ENCODE measurements around the gene SPATA2L.
"Not testable (repeated sequence)": the region's sequence is repeated elsewhere in the genome, so short reads cannot be mapped to it uniquely, and the experiment has no call there.

SPATA2L gene

DNA sequence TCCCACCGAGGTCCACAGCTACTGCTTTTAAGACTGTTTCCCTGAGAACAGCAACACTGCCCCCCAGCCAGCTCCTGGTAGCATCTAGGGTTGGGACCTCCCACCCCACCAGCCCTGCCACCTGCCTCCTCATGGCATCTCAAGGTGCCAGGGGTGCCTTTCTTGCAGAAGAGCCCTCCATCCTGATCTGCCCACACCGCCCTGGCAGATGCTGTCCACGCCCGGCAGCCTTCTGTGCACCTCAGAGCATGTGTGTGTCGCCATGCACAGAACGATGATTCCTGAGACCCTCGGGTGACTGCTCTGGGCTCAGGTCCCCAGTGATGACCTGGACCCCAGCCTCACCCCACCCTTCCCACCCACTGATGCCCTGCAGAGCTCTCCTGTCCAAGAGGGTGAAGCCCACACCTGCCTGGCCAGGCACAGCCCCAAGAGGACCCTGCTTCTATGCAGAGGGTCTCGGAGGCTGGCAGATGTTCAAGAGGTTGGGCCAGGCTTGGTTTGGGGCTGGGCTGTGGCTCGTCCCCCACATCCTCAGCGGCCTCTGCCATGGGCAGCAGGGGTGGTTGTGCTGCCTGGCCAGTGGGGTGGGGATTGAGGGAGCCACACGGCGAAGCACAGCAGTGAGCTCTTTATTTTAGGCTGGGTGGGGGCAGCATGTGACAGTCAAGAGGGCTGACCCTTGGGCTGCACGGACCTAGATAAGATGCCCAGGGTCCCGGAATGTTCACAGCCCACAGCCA lies 5.2 kb upstream of the SPATA2L start:
- no peak for DNase-seq

DNA sequence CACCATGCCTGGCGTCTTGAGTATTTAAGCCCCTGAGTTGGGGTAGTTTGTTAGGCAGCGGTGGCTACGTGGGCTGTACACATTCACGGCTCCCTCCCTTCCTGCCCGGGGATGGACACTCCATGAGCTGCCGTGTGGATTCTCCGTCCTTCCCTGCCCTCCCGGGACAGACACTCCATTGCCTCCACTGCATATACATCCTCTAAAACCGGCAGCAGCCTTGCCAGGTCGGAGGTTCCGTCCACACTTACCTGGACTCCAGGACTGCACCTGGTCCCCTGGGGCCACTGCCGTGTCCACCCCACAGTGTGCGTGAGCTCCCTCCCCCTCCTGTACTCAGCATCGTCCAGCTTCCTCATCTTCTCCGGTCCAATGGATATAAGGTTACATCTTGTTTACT lies 3.5 kb upstream of the SPATA2L start:
- no peak for DNase-seq

GRCh38 chr16:89704281-89704680 lies 2.8 kb upstream of the SPATA2L start:
- DNase-seq: no peak

GRCh38 chr16:89700649-89701424 lies 668 bp downstream of the SPATA2L start:
- DNase-seq: peak; percentile 54 to 68

- peak; percentile 96 to 97 for DNase-seq
Observed at GRCh38 chr16:89700100-89700648, 1.3 kb downstream of the SPATA2L start.

- not testable (repeated sequence) for DNase-seq
Observed at GRCh38 chr16:89699629-89700099, 1.8 kb downstream of the SPATA2L start.

- DNase-seq: not testable (repeated sequence)
Observed at GRCh38 chr16:89698717-89699116, 2.8 kb downstream of the SPATA2L start.

- DNase-seq: peak in 1 of 2 experiments; percentile 65
Observed at GRCh38 chr16:89697616-89698331, 3.7 kb downstream of the SPATA2L start.

DNA sequence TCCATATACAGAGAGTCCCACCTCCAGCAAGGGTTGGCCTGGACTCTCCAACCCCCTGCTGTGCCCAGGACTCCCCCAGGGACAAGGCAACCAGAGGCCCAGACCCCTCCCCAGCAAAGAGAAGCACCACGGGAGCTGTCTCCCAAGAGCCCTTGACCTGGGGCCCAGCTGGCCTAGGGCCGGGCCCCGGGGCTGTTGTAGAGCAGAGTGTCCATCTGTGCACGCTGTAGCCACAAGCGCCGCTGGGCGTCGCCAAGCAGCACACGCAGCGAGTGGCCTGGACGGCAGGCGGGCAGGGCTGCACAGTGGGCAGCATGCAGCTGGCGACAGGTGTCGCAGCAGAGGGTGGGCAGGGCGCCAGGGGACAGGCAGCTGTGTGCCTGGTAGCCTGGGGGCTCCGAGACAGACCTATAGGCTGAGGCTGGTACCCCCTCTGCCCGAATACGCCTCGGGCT lies 4.3 kb downstream of the SPATA2L start:
- peak; percentile 78 to 90 for DNase-seq

- DNase-seq: no peak
Observed at GRCh38 chr16:89696670-89697128, 4.8 kb downstream of the SPATA2L start.

GRCh38 chr16:89695875-89696669 lies 5.4 kb downstream of the SPATA2L start:
- DNase-seq: no peak

- no peak for DNase-seq
Observed at GRCh38 chr16:89695086-89695874, 6.2 kb downstream of the SPATA2L start.

DNA sequence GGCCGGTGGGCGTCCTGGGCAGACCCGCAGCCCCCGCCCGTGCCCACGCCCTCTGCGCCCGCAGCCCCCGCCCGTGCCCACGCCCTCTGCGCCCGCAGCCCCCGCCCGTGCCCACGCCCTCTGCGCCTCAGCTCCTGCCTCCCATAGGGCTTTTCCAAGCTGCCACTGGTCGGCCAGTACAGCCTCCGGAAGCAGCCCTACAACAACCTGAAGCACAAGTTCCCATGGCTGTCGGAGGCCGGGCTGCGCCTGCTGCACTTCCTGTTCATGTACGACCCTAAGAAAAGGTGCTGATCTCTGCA lies 6.8 kb downstream of the SPATA2L start:
- DNase-seq: not testable (repeated sequence)

DNA sequence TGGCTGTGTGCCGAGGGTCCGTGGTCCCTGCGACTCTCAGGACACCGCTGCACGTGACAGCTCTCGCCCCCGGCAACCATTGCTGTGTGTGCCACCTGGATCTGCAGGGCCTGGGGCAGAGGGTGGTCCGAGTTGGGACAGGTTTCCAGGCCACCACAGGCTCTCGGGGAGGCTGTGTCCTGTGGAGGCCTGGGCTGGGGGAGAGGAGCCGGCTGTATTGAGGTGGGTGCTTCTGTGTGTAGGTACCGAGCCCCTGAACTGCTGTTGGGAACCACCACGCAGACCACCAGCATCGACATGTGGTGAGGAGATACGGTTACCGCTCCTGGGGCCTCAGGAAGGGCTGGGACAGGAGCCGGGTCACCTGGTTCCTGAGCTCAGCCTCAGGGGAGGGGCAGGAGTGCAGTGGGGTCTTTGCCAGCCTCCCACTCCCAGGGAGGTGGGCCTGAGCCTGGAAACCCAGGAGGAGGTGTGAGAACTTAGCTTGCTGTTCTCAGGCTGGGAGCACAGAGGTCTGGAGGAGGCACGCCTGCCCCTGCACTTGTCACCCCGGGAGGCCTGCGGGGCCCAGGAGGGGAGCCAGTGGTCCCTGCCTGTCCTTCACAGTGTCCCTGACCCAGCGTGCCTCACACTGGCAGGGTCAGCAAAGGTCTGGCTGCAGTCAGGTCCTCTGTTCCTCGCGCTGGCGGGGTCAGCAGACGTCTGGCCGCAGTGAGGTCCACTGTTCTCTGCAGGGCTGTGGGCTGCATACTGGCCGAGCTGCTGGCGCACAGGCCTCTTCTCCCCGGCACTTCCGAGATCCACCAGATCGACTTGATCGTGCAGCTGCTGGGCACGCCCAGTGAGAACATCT lies 7.3 kb downstream of the SPATA2L start:
- no peak for DNase-seq

DNA sequence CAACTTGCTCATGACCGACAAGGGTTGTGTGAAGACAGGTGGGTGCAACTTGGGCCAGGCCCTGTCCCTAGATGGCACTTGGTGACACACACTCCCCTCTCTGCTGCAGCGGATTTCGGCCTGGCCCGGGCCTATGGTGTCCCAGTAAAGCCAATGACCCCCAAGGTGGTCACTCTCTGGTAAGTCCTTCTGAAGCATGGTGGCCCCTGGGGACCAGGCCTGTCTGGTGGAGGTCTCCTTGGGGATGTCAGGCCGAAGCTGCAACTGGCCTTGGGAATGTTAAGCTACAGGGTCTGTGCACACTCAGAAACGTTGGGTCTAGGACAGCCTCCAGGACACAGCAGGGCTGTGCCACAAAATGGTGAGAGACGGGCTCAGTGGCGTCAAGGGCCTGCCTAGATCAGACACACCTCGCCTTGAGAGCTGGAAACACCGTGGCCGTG lies 8.2 kb downstream of the SPATA2L start:
- no peak for DNase-seq

DNA sequence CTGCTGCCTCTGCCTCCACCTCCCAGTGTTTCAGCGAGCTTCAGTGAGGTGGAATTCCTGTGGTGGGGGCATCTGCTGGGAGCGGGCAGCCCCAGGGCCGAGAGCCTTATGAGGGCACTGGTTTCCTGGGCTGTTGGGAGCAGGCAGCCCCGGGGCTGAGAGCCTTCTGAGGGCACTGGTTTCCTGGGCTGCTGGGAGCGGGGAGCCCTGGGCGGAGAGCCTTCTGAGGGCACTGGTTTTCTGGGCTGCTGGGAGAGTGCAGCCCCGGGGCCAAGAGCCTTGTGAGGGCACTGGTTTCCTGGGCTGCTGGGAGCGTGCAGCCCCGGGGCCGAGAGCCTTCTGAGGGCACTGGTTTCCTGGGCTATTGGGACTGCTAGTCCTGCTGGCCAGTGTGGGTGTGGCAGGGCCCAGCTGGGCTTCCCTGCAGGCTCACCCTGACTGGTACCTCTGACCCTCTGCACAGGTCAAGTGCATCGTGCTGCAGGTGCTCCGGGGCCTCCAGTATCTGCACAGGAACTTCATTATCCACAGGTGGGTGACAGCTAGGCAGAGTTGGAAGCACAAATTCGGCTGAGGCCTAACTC lies 9.4 kb downstream of the SPATA2L start:
- DNase-seq: no peak

DNA sequence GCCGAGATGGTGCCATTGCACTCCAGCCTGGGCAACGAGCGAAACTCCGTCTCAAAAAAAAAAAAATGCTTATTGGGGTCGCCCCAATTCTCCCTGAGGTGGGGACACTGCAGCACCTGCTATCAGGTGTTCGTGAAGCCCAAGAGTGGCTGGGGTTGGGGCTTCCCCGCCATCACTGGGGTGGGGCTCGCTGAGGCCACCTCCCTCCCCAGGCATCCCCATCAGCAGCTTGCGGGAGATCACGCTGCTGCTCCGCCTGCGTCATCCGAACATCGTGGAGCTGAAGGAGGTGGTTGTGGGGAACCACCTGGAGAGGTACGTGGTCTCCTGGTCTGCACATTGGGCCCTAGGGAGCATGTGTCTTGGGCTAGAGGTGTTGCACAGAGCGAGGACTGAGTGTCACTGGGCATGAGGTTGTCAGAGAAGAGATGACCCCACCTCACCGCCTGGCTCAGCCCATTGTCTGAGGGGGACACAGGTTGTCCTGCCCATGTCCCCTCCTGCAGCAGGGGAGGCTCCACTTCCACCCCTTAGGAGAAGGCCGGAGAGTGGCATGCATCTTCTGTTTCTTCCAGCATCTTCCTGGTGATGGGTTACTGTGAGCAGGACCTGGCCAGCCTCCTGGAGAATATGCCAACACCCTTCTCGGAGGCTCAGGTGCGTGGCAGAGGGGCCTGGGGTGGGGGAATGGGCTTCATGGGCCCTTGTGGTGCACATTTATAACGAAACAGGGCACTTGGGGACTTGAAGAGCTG lies 10.1 kb downstream of the SPATA2L start:
- DNase-seq: no peak

GRCh38 chr16:89690392-89690901 lies 11.1 kb downstream of the SPATA2L start:
- no peak for DNase-seq

- not testable (repeated sequence) for DNase-seq
Observed at GRCh38 chr16:89689621-89690020, 11.9 kb downstream of the SPATA2L start.

Data from NCI-H2081 (cell line).